WTC11 (cell line): ENCODE results near the gene AHSP. TPM values are rescaled to one million over a fixed set of nuclear protein-coding genes. Genes with fewer than 3 reads are reported as not detected.

Source experiments
- ATAC-seq: fragments of 200-7000 bp; cut with Tn5 transposase; 2 replicates; pipeline ENCODE4 v1.10.0; 2021; ENCODE audit warnings: mild to moderate bottlenecking, moderate library complexity
- CTCF ChIA-PET: fragments of 300-600 bp; sonication (Branson Sonifier 250); formaldehyde crosslinking; loops from one replicate; lab custom pipeline; 2021; ENCODE audit warnings: antibody characterized with exemption; lab: Charles Lee
- POLR2A ChIA-PET: fragments of 350-600 bp; sonication (Branson Sonifier 250); formaldehyde crosslinking; loops from one replicate; lab custom pipeline; 2021; ENCODE audit warnings: antibody characterized with exemption; lab: Charles Lee
- DNase-seq: peaks from one replicate; pipeline ENCODE4 v3.0.0; 2021; ENCODE audit warnings: low spot score
- H3K27ac Mint-ChIP-seq: 2 replicates; pipeline ENCODE4 v1.8.0; 2021; ENCODE audit warnings: mixed read lengths
- H3K27me3 Mint-ChIP-seq: 2 replicates; pipeline ENCODE4 v1.8.0; 2021; ENCODE audit warnings: low read depth, mild to moderate bottlenecking, moderate library complexity, mixed read lengths
- H3K36me3 Mint-ChIP-seq: 2 replicates; pipeline ENCODE4 v1.8.0; 2021; ENCODE audit warnings: mixed read lengths
- H3K4me1 Mint-ChIP-seq: 2 replicates; pipeline ENCODE4 v1.8.0; 2022; ENCODE audit warnings: mixed read lengths
- H3K4me3 Mint-ChIP-seq: 2 replicates; pipeline ENCODE4 v1.8.0; 2021; ENCODE audit warnings: mild to moderate bottlenecking, moderate library complexity, mixed read lengths
- H3K9me3 Mint-ChIP-seq: 2 replicates; pipeline ENCODE4 v1.8.0; 2021; ENCODE audit warnings: mixed read lengths
- AFF4 ChIP-seq: sonication (generic); formaldehyde crosslinking; IDR thresholded peaks from 2 replicates; pipeline ENCODE4 v1.8.1; 2023; ENCODE audit warnings: mild to moderate bottlenecking, missing genetic modification reagents, borderline replicate concordance
- ARID4B ChIP-seq: sonication (generic); formaldehyde crosslinking; IDR thresholded peaks from 2 replicates; pipeline ENCODE4 v1.8.0; 2023; ENCODE audit warnings: missing genetic modification reagents, mild to moderate bottlenecking, borderline replicate concordance
- ATF2 ChIP-seq: sonication (generic); formaldehyde crosslinking; IDR thresholded peaks from 2 replicates; pipeline ENCODE4 v1.8.1; 2022; ENCODE audit warnings: low read depth, missing genetic modification reagents, borderline replicate concordance
- ESRRA ChIP-seq: sonication (generic); formaldehyde crosslinking; IDR thresholded peaks from 2 replicates; pipeline ENCODE4 v1.8.1; 2022; ENCODE audit warnings: mild to moderate bottlenecking, missing genetic modification reagents, borderline replicate concordance
- FOXP1 ChIP-seq: sonication (generic); formaldehyde crosslinking; IDR thresholded peaks from 2 replicates; pipeline ENCODE4 v1.8.0; 2022; ENCODE audit warnings: missing genetic modification reagents, mild to moderate bottlenecking, moderate library complexity, borderline replicate concordance
- FOXP4 ChIP-seq: sonication (generic); formaldehyde crosslinking; IDR thresholded peaks from 2 replicates; pipeline ENCODE4 v1.8.0; 2022; ENCODE audit warnings: mild to moderate bottlenecking, missing genetic modification reagents
- GRHL2 ChIP-seq: fragments of 250-450 bp; sonication (Bioruptor Pico); IDR thresholded peaks from 2 replicates; pipeline ENCODE4 v1.8.0; 2022; ENCODE audit warnings: mild to moderate bottlenecking, moderate library complexity; ENCODE audit not compliant: insufficient replicate concordance, severe bottlenecking
- GTF2I ChIP-seq: fragments of 250-450 bp; sonication (Bioruptor Pico); conservative IDR thresholded peaks from 2 replicates; pipeline ENCODE4 v1.4.0; 2021; ENCODE audit warnings: mild to moderate bottlenecking
- JAZF1 ChIP-seq: fragments of 250-450 bp; sonication (Bioruptor Pico); IDR thresholded peaks from 2 replicates; pipeline ENCODE4 v1.9.0; 2021; ENCODE audit warnings: moderate library complexity, mild to moderate bottlenecking, inconsistent platforms
- MLX ChIP-seq: sonication (generic); formaldehyde crosslinking; IDR thresholded peaks from 2 replicates; pipeline ENCODE4 v1.8.1; 2023; ENCODE audit warnings: mild to moderate bottlenecking, missing genetic modification reagents, moderate library complexity
- NFATC4 ChIP-seq: fragments of 250-450 bp; sonication (Bioruptor Pico); IDR thresholded peaks from 2 replicates; pipeline ENCODE4 v1.9.0; 2021; ENCODE audit warnings: mild to moderate bottlenecking
- NR1H2 ChIP-seq: sonication (generic); formaldehyde crosslinking; IDR thresholded peaks from 2 replicates; pipeline ENCODE4 v1.9.0; 2021; ENCODE audit warnings: mild to moderate bottlenecking, moderate library complexity, missing genetic modification reagents
- NR2C2 ChIP-seq: sonication (generic); formaldehyde crosslinking; IDR thresholded peaks from 2 replicates; pipeline ENCODE4 v1.8.0; 2022; ENCODE audit warnings: mild to moderate bottlenecking, missing genetic modification reagents
- PRRX2 ChIP-seq: fragments of 250-450 bp; sonication (Bioruptor Pico); IDR thresholded peaks from 2 replicates; pipeline ENCODE4 v1.8.0; 2021; ENCODE audit warnings: mild to moderate bottlenecking
- SP1 ChIP-seq: sonication (generic); formaldehyde crosslinking; conservative IDR thresholded peaks from 2 replicates; pipeline ENCODE4 v1.8.1; 2022; ENCODE audit warnings: missing genetic modification reagents
- TEAD4 ChIP-seq: sonication (generic); formaldehyde crosslinking; IDR thresholded peaks from 2 replicates; pipeline ENCODE4 v1.8.0; 2022; ENCODE audit warnings: mild to moderate bottlenecking, missing genetic modification reagents
- ZBTB21 ChIP-seq: sonication (generic); formaldehyde crosslinking; IDR thresholded peaks from 2 replicates; pipeline ENCODE4 v1.8.1; 2023; ENCODE audit warnings: mild to moderate bottlenecking, missing genetic modification reagents, borderline replicate concordance
- ZNF232 ChIP-seq: sonication (generic); formaldehyde crosslinking; IDR thresholded peaks from 2 replicates; pipeline ENCODE4 v1.8.0; 2022; ENCODE audit warnings: mild to moderate bottlenecking, missing genetic modification reagents
- ZNF281 ChIP-seq: sonication (generic); formaldehyde crosslinking; IDR thresholded peaks from 2 replicates; pipeline ENCODE4 v1.8.0; 2023; ENCODE audit warnings: mild to moderate bottlenecking, missing genetic modification reagents
- ZNF317 ChIP-seq: sonication (generic); formaldehyde crosslinking; IDR thresholded peaks from 2 replicates; pipeline ENCODE4 v1.8.1; 2023; ENCODE audit warnings: low read depth, mild to moderate bottlenecking, moderate library complexity, missing genetic modification reagents, borderline replicate concordance
- total RNA-seq: library from RNA; stranded (reverse); gene quantifications from 3 replicates; pipeline ENCODE4 v1.2.3, GENCODE V29; 2021

The AHSP gene
- total RNA-seq, 1 experiment from 2014 or later = 0.81 TPM

GRCh38 chr16:31488468-31489297 is 39.0 kb upstream of the AHSP start:
- ChIA-PET POLR2A (interaction anchor here (1.0 to 1.8 kb wide), 7 partner anchors 8 to 226 kb away, joined by 3 to 8 read pairs (median 5); partner anchors contain the start of gene RUSF1), CTCF (interaction anchor here (0.9 to 3.1 kb wide), 12 partner anchors 11 to 226 kb away, joined by 3 to 26 read pairs (median 6); partner anchors contain the start of genes ARMC5 and RUSF1)
- ATAC-seq (no peak), DNase-seq (no peak)
- no peak overlapping the region for H3K27ac Mint-ChIP-seq
- peaks cover 8% of the 10 kb centered on the region for H3K4me1 Mint-ChIP-seq
- peaks cover 68% of the 10 kb centered on the region for H3K27me3 Mint-ChIP-seq
- no peaks in the 10 kb centered on the region for H3K9me3 Mint-ChIP-seq
- peaks cover 14% of the 10 kb centered on the region for H3K36me3 Mint-ChIP-seq
- peak overlapping the region; percentile 78 for H3K4me3 Mint-ChIP-seq
- no peak; the same call in 1 of the 2 replicates for TF ChIP-seq FOXP1 (CRISPR knock-in tag)
- no peak for TF ChIP-seq ATF2 (CRISPR knock-in tag)
- TF ChIP-seq ARID4B (CRISPR knock-in tag) = 0 out of 2 replicates have a peak, but pooled peaks have one; percentile 14
- no peak for TF ChIP-seq NR2C2 (CRISPR knock-in tag)
- no peak for TF ChIP-seq NR1H2 (CRISPR knock-in tag)
- TF ChIP-seq ZNF281 (CRISPR knock-in tag) = no peak; the same call in 1 of the 2 replicates
- no peak for TF ChIP-seq TEAD4 (CRISPR knock-in tag)
- TF ChIP-seq GTF2I (CRISPR knock-in tag) = no peak
- TF ChIP-seq MLX (CRISPR knock-in tag) = no peak
- TF ChIP-seq NFATC4 = no peak
- TF ChIP-seq SP1 (CRISPR knock-in tag) = no peak
- TF ChIP-seq GRHL2 (CRISPR knock-in tag) = no peak
- TF ChIP-seq ESRRA (CRISPR knock-in tag) = 0 out of 2 replicates have a peak, but pooled peaks have one; percentile 27
- TF ChIP-seq JAZF1 (CRISPR knock-in tag) = no peak
- no peak for TF ChIP-seq ZBTB21 (CRISPR knock-in tag)
- TF ChIP-seq AFF4 (CRISPR knock-in tag) = no peak
- peak; percentile 11; the same call in 1 of the 2 replicates for TF ChIP-seq ZNF317 (CRISPR knock-in tag)
- TF ChIP-seq PRRX2 = no peak
- TF ChIP-seq FOXP4 (CRISPR knock-in tag) = no peak
- TF ChIP-seq ZNF232 = peak; percentile 81; the same call in 1 of the 2 replicates
